ENCODE data around the gene CXorf65.

The CXorf65 gene

DNA sequence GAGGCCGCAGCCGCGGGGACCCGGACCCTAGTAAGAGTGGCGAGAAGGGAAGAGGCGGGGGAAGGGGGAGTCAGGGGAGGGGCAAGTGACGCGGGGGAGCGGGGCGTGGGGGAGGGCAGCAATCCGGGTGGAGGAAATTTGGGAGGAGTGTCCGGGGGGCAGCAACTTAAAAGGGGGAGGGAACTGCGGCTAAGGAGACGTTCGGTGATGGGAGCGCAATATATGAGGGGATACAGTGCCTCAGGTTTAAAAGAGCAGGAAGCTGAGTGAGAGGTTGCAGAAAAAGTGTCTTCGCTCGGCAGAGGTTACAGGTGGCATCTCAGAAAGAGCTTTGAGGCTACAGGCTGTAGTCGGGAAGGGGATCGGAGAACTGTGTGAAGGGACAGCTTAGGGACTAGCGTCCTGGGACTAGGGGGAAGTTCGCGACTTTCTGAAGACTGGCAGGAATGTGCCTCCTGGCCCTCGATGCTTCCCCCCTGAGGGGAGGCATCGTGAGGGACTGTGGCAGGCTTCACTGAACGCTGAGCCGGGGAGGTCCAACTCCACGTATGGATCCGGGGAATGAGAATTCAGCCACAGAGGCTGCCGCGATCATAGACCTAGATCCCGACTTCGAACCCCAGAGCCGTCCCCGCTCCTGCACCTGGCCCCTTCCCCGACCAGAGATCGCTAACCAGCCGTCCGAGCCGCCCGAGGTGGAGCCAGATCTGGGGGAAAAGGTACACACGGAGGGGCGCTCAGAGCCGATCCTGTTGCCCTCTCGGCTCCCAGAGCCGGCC lies 10.4 kb downstream of the CXorf65 start:
- H3K27me3 ChIP-seq (ENCODE audit: insufficient read depth, poor library complexity, severe bottlenecking) = no peaks in the 10 kb centered on the region
- DNase-seq (ENCODE audit: low read depth in 1 of 2, low spot score in 1 of 2) = no peak
- TF ChIP-seq SPI1 (IDR thresholded peaks at IDR 0.05; ENCODE audit: borderline replicate concordance, low read depth) = no peak
- 0 out of 2 replicates have a peak, but pooled peaks have one; percentile 0 for TF ChIP-seq POLR2AphosphoS5 (IDR thresholded peaks at IDR 0.05; ENCODE audit: low read depth)
- TF ChIP-seq CTCF (IDR thresholded peaks at IDR 0.05; ENCODE audit: insufficient read depth, low read length) = no peak
- peak overlapping the region; percentile 62 for H3K4me3 ChIP-seq (replicated peaks; ENCODE audit: insufficient read depth, low read length)
- peak overlapping the region; percentile 34; the same call in 1 of the 2 replicates for H3K27ac ChIP-seq (replicated peaks)

DNA sequence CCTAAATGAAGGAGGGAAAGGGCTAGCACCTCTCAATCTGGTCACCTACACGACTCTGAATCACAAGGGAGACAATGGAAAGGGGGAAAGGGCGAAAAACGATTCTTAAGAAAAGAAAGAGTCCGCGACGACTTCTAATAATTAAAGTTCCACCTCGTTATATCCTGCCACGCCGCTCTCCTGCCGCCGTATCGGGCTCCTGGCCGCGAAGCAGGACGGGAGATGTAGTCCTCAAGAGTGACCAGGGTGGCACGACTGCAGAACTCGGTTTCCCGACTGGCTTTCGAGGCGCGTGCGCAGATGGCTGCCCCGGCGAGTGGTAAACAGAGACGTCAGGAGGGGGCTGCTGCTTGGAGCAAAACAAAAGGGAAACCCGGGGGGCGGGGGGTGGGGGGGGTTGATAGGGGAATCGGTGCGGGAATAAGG lies 11.0 kb downstream of the CXorf65 start, which contains the start of gene FOXO4:
TSS of gene FOXO4 (plus strand) at position 297 of the 426 bp plus-strand sequence. CDS start 678 bp downstream, outside the sequence.
- Histone ChIP-seq H3K27me3 (ENCODE audit: insufficient read depth, poor library complexity, severe bottlenecking) (no peaks in the 10 kb centered on the region), H3K27ac (replicated peaks) (peak within 1 kb of the TSS; percentile 43), H3K4me3 (replicated peaks; ENCODE audit: insufficient read depth, low read length) (peak within 1 kb of the TSS; percentile 62)
- TF ChIP-seq POLR2AphosphoS5 (IDR thresholded peaks at IDR 0.05; ENCODE audit: low read depth) (no peak), GABPA (IDR thresholded peaks at IDR 0.05; ENCODE audit: low read depth) (no peak), CTCF (IDR thresholded peaks at IDR 0.05; ENCODE audit: insufficient read depth, low read length) (no peak)
- TF ChIP-seq, protein P1, sequence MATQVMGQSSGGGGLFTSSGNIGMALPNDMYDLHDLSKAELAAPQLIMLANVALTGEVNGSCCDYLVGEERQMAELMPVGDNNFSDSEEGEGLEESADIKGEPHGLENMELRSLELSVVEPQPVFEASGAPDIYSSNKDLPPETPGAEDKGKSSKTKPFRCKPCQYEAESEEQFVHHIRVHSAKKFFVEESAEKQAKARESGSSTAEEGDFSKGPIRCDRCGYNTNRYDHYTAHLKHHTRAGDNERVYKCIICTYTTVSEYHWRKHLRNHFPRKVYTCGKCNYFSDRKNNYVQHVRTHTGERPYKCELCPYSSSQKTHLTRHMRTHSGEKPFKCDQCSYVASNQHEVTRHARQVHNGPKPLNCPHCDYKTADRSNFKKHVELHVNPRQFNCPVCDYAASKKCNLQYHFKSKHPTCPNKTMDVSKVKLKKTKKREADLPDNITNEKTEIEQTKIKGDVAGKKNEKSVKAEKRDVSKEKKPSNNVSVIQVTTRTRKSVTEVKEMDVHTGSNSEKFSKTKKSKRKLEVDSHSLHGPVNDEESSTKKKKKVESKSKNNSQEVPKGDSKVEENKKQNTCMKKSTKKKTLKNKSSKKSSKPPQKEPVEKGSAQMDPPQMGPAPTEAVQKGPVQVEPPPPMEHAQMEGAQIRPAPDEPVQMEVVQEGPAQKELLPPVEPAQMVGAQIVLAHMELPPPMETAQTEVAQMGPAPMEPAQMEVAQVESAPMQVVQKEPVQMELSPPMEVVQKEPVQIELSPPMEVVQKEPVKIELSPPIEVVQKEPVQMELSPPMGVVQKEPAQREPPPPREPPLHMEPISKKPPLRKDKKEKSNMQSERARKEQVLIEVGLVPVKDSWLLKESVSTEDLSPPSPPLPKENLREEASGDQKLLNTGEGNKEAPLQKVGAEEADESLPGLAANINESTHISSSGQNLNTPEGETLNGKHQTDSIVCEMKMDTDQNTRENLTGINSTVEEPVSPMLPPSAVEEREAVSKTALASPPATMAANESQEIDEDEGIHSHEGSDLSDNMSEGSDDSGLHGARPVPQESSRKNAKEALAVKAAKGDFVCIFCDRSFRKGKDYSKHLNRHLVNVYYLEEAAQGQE (IDR thresholded peaks at IDR 0.05; ENCODE audit: insufficient replicate concordance, low read depth) = no peak
- DNase-seq (ENCODE audit: low read depth in 1 of 2, low spot score in 1 of 2) = peak in 1 of 2 experiments; percentile 89

DNA sequence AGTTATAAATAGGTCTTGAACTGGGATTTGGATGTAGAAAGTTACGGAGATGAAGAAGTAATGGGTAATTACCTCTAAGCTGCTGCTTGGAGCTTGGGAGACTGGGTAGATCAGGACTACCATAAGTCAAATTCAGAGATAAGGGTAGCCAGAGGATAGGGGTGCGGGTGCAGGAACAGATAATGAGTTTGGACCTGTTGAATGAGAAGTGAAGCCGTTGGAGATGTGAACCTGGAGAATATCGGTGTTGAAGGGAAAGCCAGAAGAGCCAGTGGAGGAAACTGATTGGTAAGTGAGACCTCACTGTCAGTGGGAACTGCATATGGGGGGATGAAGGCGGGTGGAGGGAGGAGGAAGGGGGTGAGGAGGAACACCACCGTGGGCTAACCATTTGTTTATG lies 11.5 kb downstream of the CXorf65 start:
- Histone ChIP-seq H3K27me3 (ENCODE audit: insufficient read depth, poor library complexity, severe bottlenecking) (no peaks in the 10 kb centered on the region), H3K4me3 (replicated peaks; ENCODE audit: insufficient read depth, low read length) (peak overlapping the region; percentile 62), H3K27ac (replicated peaks) (no peak overlapping the region; the same call in 1 of the 2 replicates)
- TF ChIP-seq POLR2AphosphoS5 (IDR thresholded peaks at IDR 0.05; ENCODE audit: low read depth) (no peak), GABPA (IDR thresholded peaks at IDR 0.05; ENCODE audit: low read depth) (no peak), SPI1 (IDR thresholded peaks at IDR 0.05; ENCODE audit: borderline replicate concordance, low read depth) (no peak), CTCF (IDR thresholded peaks at IDR 0.05; ENCODE audit: insufficient read depth, low read length) (no peak)
- TF ChIP-seq, protein P1 (IDR thresholded peaks at IDR 0.05; ENCODE audit: insufficient replicate concordance, low read depth) = no peak
- DNase-seq (ENCODE audit: low read depth in 1 of 2, low spot score in 1 of 2) = no peak

Measured in HL-60 (cell line).